IMR-90 (cell line): ENCODE measurements around the gene CST2. TPM values are rescaled to one million over a fixed set of nuclear protein-coding genes. Genes with fewer than 3 reads are reported as not detected.
A peak's percentile ranks its signal among the peaks of the same experiment; 100 is the strongest.

Source experiments
- ATAC-seq: fragments of 200-7000 bp; cut with Tn5 transposase; 2 replicates; pipeline ENCODE4 v1.9.1; 2020; ENCODE audit warnings: low read depth, mild to moderate bottlenecking, moderate library complexity
- BruUV-seq: library from RNA; stranded (reverse); fragments of 400-500 nt; replicated peaks from 2 replicates; lab custom pipeline; 2021; lab: Mats Ljungman, UMichigan
- CTCF ChIA-PET: fragments of 300-600 bp; formaldehyde crosslinking; extraction: SDS; loops from one replicate; lab custom pipeline; 2021; ENCODE audit warnings: antibody characterized with exemption; lab: Yijun Ruan, JAX
- POLR2A ChIA-PET: fragments of 300-600 bp; sonication (Branson Sonifier 250); formaldehyde crosslinking; loops from one replicate; lab custom pipeline; 2022; ENCODE audit warnings: antibody characterized with exemption; ENCODE audit not compliant: unreplicated experiment; lab: Charles Lee
- DNase-seq: peaks from one replicate; pipeline ENCODE4 v3.0.0; 2013
- H2AFZ ChIP-seq: replicated peaks from 2 replicates; pipeline ENCODE3; 2013; ENCODE audit warnings: low read length, mild to moderate bottlenecking; ENCODE audit not compliant: poor library complexity
- H2AK5ac ChIP-seq: 2 replicates; pipeline ENCODE4 v1.6.1; 2013; ENCODE audit warnings: low read depth, low read length, inconsistent platforms
- H2AK9ac ChIP-seq: replicated peaks from 2 replicates; pipeline ENCODE3; 2013; ENCODE audit warnings: mild to moderate bottlenecking, low read depth, low read length, moderate library complexity; ENCODE audit not compliant: poor library complexity
- H2BK120ac ChIP-seq: 2 replicates; pipeline ENCODE4 v1.6.1; 2013; ENCODE audit warnings: low read depth, low read length, inconsistent platforms
- H2BK15ac ChIP-seq: 3 replicates; pipeline ENCODE4 v1.6.1; 2013; ENCODE audit warnings: low read depth, low read length, inconsistent platforms
- H2BK20ac ChIP-seq: 2 replicates; pipeline ENCODE4 v1.6.1; 2013; ENCODE audit warnings: low read depth, mild to moderate bottlenecking, inconsistent platforms, low read length, moderate library complexity
- H2BK5ac ChIP-seq: 2 replicates; pipeline ENCODE4 v1.6.1; 2013; ENCODE audit warnings: mild to moderate bottlenecking, low read depth, low read length, inconsistent platforms; ENCODE audit not compliant: poor library complexity, severe bottlenecking
- H3K14ac ChIP-seq: replicated peaks from 2 replicates; pipeline ENCODE4 v1.6.1; 2013; ENCODE audit warnings: low read depth, low read length, inconsistent platforms
- H3K18ac ChIP-seq: 2 replicates; pipeline ENCODE4 v1.6.1; 2013; ENCODE audit warnings: low read depth, low read length, control low read depth
- H3K23ac ChIP-seq: 2 replicates; pipeline ENCODE4 v1.6.1; 2013; ENCODE audit warnings: low read depth, low read length, inconsistent platforms
- H3K27ac ChIP-seq: 2 replicates; pipeline ENCODE4 v1.5.1; 2013; ENCODE audit warnings: mild to moderate bottlenecking, control low read depth, low read length; ENCODE audit not compliant: insufficient read depth
- H3K27me3 ChIP-seq: 2 replicates; pipeline ENCODE4 v1.6.1; 2013; ENCODE audit warnings: low read length; ENCODE audit not compliant: control insufficient read depth, insufficient read depth
- H3K36me3 ChIP-seq: 2 replicates; pipeline ENCODE4 v1.6.1; 2013; ENCODE audit warnings: low read length, mixed read lengths; ENCODE audit not compliant: control insufficient read depth, insufficient read depth
- H3K4ac ChIP-seq: 2 replicates; pipeline ENCODE4 v1.6.1; 2013; ENCODE audit warnings: low read depth, low read length, inconsistent platforms
- H3K4me1 ChIP-seq: 2 replicates; pipeline ENCODE4 v1.6.1; 2013; ENCODE audit warnings: low read length, mixed read lengths; ENCODE audit not compliant: control insufficient read depth, insufficient read depth
- H3K4me2 ChIP-seq: 2 replicates; pipeline ENCODE4 v1.6.1; 2013; ENCODE audit warnings: low read depth, mild to moderate bottlenecking, control low read depth, low read length, moderate library complexity
- H3K4me3 ChIP-seq: 2 replicates; pipeline ENCODE4 v1.5.1; 2013; ENCODE audit warnings: low read depth, mild to moderate bottlenecking, control low read depth, low read length, moderate library complexity; ENCODE audit not compliant: insufficient read depth
- H3K56ac ChIP-seq: 2 replicates; pipeline ENCODE4 v1.6.1; 2013; ENCODE audit warnings: low read length, inconsistent platforms; ENCODE audit not compliant: insufficient read depth; ENCODE audit errors: extremely low read depth
- H3K79me1 ChIP-seq, 2 experiments: 2 replicates each; pipeline ENCODE4 v1.6.1; 2013; ENCODE audit warnings: low read length in 2 of 2, inconsistent platforms in 1 of 2, low read depth in 1 of 2
- H3K9ac ChIP-seq: 2 replicates; pipeline ENCODE4 v1.6.1; 2013; ENCODE audit warnings: low read depth, low read length, control low read depth
- H3K9me1 ChIP-seq: 2 replicates; pipeline ENCODE4 v1.6.1; 2013; ENCODE audit warnings: low read length, inconsistent platforms; ENCODE audit not compliant: insufficient read depth
- H3K9me3 ChIP-seq: 2 replicates; pipeline ENCODE4 v1.6.1; 2013; ENCODE audit warnings: low read length; ENCODE audit not compliant: control insufficient read depth, insufficient read depth
- H4K20me1 ChIP-seq: 2 replicates; pipeline ENCODE4 v1.6.1; 2013; ENCODE audit warnings: low read length, inconsistent platforms; ENCODE audit not compliant: insufficient read depth
- H4K5ac ChIP-seq: 2 replicates; pipeline ENCODE4 v1.6.1; 2013; ENCODE audit warnings: mild to moderate bottlenecking, low read depth, low read length, control low read depth
- H4K8ac ChIP-seq, 2 experiments: 2 replicates each; pipeline ENCODE4 v1.6.1; 2013; ENCODE audit warnings: low read depth in 2 of 2, low read length in 2 of 2, control low read depth in 1 of 2, inconsistent platforms in 1 of 2
- H4K91ac ChIP-seq: 2 replicates; pipeline ENCODE4 v1.6.1; 2013; ENCODE audit warnings: low read depth, low read length, inconsistent platforms; ENCODE audit not compliant: insufficient read depth
- MAZ ChIP-seq: IDR thresholded peaks from 2 replicates; pipeline ENCODE4 v1.6.1; 2012; ENCODE audit warnings: low read depth, mild to moderate bottlenecking, low read length, improper control_type of control experiment, moderate library complexity, borderline replicate concordance
- RAD21 ChIP-seq: IDR thresholded peaks from 2 replicates; pipeline ENCODE4 v1.6.1; 2012; ENCODE audit warnings: low read length, improper control_type of control experiment
- RCOR1 ChIP-seq: IDR thresholded peaks from 2 replicates; pipeline ENCODE4 v1.6.1; 2012; ENCODE audit warnings: mild to moderate bottlenecking, low read length, improper control_type of control experiment; ENCODE audit not compliant: insufficient replicate concordance
- SMC3 ChIP-seq: fragments of 150-350 bp; IDR thresholded peaks from 2 replicates; pipeline ENCODE4 v1.6.1; 2016; ENCODE audit warnings: low read depth, mild to moderate bottlenecking, antibody characterized with exemption, low read length, moderate library complexity
- USF2 ChIP-seq: fragments of 150-350 bp; IDR thresholded peaks from 2 replicates; pipeline ENCODE4 v1.6.1; 2017; ENCODE audit warnings: mild to moderate bottlenecking, antibody characterized with exemption, low read length, low read depth
- WGBS, 2 experiments: methylation state at CpG; one replicate each; pipeline versions ENCODE4 v1.1.5 to v1.1.7; 2013; ENCODE audit warnings: missing lambda C conversion rate in 2 of 2; ENCODE audit not compliant: insufficient read length in 1 of 2; ENCODE audit errors: extremely low coverage in 2 of 2; 5-methylcytosine and 5-hydroxymethylcytosine counted together
- dilution Hi-C: fragments of 300-500 bp; cut with HindIII; formaldehyde crosslinking; loops from one replicate; pipeline ENCODE4 v1.14.3; 2018; ENCODE audit warnings: low sequenced_read_pairs; ENCODE audit not compliant: unreplicated experiment
- in situ Hi-C: fragments of 300-500 bp; cut with MboI; formaldehyde crosslinking; loops from 3 replicates; pipeline ENCODE4 v1.14.3; 2019; ENCODE audit warnings: low sequenced_read_pairs, inconsistent platforms, mixed read lengths
- intact Hi-C: fragments of 100-400 bp; cut with micrococcal nuclease; formaldehyde crosslinking; loops from 2 replicates; pipeline ENCODE4 v1.10.0; 2022
- polyA plus RNA-seq, 3 experiments: library from polyadenylated mRNA; depleted of rRNA; stranded (reverse); fragments of >200 nt; gene quantifications; 2 replicates each; pipeline ENCODE4 v1.2.3, GENCODE V29; 2012; ENCODE audit warnings: low replicate concordance in 1 of 3
- total RNA-seq: library from RNA; depleted of rRNA; stranded (reverse); fragments of >200 nt; gene quantifications from 2 replicates; pipeline ENCODE4 v1.2.3, GENCODE V29; 2012

Gene CST2
- total and polyA plus RNA-seq, 2 of the 4 experiments (the other 2 are of a cell fraction), result not detected

- intact Hi-C loops, result no loop called here
- Histone ChIP-seq H2BK5ac (no peak overlapping the region), H3K27ac (no peak overlapping the region), H3K4me1 (no peaks in the 10 kb centered on the region), H3K9ac (no peak overlapping the region), H2AK9ac (no peak overlapping the region), H3K27me3 (no peaks in the 10 kb centered on the region), H3K4ac (no peak overlapping the region), H3K56ac (no peak overlapping the region), H3K18ac (no peak overlapping the region), H3K36me3 (no peaks in the 10 kb centered on the region), H4K5ac (no peak overlapping the region), H3K23ac (no peak overlapping the region), H2BK15ac (no peak overlapping the region), H2AK5ac (no peak overlapping the region), H3K9me3 (no peaks in the 10 kb centered on the region), H4K91ac (no peak overlapping the region), H3K9me1 (0 out of 2 replicates have a peak, but pooled peaks cover 2% of the 10 kb centered on the region), H3K4me3 (no peak overlapping the region), H2BK120ac (no peak overlapping the region), H2AFZ (peak overlapping the region; percentile 43), H2BK20ac (no peak overlapping the region), H4K8ac (no peak overlapping the region), H3K79me1 (no peaks in the 10 kb centered on the region), H4K20me1 (no peaks in the 10 kb centered on the region), H3K14ac (no peak overlapping the region), H3K4me2 (no peak overlapping the region)
- TF ChIP-seq MAZ (no peak), RAD21 (no peak), SMC3 (no peak), USF2 (no peak), RCOR1 (no peak)
- CTCF ChIA-PET, result no interaction called here
- in situ Hi-C loops, result no loop called here
- POLR2A ChIA-PET, result no interaction called here
- ATAC-seq (no peak), DNase-seq (no peak)
- 69% methylated on average over 3 of the region's 5 CpGs; no CpG with 5 or more reads in 1 of the 2 experiments for WGBS, 2 experiments
- dilution Hi-C loops, result no loop called here
- BruUV-seq, result no TSS peak
Measured at GRCh38 chr20:23856226-23856625, 29.7 kb upstream of the CST2 start.
